Effector CD8-positive, alpha-beta T cell (primary cell): ENCODE data around the gene MGAT5.

Experiments used
- DNase-seq: peaks from one replicate; lab custom pipeline; 2025; lab: John Stamatoyannopoulos, UW

MGAT5 gene

DNA sequence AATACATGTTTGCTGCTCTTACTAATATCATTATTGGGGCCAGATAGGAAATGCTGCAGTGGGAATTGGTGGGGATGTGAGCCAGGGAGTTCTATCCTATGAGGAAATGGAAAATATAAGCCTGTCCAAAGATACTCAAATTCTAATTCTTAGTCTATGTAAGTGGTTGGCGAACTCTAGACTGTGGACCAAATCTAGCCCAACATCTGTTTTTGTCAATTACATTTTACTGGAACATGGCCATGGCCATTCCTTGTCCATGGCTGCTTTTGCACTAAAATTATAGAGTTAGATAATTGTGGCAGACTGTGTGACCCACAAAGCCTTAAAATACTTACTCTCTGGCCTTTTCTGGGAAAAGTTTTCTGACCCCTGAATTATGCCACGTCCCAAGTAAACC is 113.3 kb downstream of the MGAT5 start:
- no peak for DNase-seq

DNA sequence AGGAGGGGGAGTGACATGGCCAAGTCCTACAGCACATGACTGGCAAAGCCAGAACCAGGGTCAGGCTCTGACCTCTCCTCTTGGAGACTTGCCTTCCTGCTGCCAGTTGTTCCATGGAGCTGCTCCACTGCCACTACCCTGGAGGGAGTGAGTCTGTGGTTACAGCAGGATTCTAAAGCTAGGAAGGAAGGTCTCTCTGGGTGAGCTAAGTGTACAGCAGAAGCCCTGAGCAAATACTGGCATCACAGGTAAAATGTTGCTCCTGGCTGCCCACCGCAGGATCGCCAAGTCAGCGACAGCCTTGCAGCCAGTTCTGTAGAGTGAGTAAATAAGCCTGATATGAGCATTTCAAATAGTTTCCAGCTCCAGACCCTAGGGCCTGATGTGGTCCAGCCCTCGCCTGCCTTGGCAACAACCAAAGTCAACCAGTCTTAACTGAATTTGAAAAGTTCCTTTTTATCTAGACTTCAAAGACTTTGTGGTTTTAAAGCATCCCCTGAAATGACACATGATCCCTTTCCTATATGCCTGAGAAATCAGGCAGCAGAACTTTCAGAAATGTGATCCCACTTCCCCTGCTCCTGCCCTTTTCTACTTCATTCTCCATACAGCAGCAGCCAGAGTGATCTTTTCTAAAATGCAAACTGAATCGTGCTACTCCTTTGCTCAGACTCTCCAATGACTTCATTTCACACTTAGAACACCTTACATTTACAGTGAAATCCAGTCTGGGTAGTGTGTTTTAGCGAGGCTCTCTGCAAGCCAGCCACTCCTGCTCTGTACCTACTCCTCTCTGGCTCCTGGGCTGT is 114.3 kb downstream of the MGAT5 start:
- no peak for DNase-seq

DNA sequence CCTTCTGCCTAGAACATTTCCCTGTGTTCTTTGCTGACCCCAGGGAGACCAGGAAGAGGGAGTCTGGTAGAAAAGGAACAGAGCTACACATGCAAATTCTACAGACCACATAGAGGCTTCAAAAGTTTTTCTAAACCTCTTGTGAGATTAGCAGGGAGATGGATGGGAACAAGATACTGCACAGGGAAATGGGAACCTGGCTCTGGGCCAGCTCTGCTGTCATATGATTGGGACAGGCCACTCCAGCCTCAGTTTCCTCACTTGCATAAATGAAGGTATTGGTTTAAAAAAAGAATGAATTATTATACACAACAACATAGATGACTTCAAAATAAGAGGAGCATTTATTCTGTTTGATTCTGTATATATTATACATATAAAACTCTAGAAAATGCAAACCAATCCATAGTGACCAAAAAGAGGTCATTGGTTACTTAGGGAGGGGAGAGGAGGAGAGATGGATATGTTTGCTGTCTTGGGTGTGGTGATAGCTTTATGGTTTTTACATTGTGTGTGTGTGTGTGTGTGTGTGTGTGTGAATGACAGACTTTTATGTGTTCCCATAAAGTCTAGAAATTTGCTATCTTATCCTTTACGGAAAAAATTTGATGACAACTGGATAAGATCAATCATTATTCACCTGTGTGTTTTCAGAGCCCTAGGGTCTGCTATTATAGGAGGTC is 115.5 kb downstream of the MGAT5 start:
- no peak for DNase-seq

DNA sequence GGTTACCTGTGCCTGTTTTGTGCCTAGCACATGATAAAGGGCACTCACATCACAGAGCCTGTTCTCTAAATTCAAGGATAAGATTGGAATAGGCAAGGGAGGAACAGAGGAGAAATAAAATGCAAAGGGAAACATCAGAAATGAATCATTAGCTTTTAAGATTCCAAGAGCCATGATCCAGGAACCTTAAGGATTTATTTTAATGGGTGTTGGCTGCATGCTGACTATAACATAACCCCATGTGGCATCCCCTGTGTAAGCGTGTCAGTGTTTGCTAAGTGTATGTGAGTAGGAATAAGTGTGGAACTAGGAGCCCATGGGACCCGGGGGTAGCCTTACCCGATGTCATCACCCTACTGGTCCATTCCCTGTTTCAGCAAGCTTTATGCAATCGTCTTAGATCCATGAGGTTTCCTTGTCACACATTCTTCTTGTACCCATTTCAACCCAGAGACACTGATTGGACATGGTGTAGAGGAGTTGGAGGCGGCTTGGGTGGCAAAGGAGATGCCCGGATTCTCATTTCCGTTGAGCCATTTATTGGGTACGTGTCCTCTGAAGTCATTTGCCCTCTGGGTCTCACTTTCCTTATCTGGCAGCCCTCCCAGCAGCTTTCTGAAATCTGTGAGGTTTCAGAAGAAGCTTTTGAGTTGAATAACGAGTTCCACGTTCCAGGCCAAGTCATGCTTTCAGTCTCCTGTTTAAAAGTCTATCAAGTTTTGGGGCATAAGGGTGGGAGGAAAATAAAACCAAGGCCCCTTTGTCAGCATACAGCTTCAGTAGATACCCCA is 117.0 kb downstream of the MGAT5 start:
- no peak for DNase-seq

DNA sequence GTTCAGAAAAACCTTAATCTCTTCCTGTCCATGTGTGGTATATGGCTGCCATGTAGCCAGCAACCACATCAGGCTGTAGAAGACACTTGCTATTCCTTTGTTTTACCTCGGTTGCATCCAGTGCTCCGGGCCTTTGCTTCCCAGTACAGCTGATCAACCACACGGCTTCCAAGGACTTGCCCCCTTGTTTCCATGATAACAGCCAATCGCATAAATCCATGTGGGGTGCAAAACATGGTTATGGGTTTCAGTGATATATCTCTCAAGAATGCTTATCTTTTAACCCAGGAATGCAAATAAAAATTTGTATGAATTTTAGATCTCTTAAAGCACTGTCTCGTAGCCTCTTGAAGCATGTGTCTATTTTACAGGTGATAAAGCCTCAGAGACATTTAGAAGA is 118.3 kb downstream of the MGAT5 start:
- no peak for DNase-seq

DNA sequence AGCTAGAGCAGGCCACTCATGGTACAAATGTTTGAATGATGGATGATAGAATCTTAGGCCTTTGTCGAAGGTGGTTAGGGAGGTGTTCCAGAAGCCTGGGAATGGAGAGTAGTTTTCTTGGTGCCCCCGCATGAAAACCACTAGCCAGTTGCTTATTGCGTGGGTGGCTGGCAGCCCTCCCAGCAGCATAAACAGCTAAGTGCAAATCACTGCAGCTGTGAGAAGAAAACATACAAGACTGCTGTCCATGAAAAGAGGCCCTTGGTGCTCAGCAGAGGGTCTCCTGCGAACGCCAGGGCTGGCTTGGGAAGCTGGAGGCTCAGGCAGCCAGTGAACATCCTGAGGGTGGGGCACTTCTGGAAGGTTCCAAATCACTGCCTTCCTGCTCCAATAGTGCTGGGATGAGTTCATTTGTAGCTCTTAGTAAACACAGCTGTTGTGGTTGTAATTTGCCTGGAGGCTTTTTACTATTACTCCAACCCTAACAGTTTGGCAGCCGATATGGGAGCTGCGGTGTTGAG is 118.8 kb downstream of the MGAT5 start:
- no peak for DNase-seq

DNA sequence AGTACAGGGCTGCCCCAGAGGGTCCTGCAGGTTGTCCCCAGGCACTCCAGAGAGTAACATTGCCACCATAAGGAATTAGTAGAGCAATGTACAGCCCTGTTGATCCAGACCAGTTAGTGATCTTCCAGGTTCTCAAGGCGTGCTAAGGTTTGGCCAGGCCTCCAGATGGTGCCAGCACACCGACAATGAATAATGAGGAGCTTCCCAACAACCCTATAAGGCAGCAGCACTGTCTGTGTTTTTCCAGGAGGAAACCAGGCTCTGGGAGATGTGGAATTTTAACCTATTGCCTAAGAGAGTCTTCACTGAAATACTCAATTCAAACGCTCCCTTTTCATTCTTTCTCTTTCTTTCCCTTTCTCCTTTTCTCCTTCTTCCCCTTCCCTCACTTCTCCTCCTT is 122.1 kb downstream of the MGAT5 start:
- DNase-seq, result no peak

DNA sequence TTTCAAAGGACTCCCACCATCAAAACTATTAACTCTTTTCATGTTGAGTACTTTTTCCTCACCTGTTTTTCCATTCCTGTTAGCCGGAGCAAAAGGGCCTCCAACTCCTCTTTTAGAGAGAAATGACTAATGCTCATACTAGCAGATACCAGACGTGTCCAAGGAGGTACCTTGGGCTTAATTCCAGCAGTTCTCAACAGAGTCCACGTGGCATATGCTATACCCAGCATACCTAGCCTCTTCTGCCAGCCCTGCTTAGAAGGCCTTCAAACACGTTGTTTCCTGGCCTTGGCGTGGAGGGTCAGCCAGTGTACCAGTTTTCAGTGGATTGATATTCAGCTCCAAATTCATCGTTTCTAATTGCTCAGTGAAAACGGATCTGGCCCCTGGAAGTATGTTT is 123.9 kb downstream of the MGAT5 start:
- no peak for DNase-seq

DNA sequence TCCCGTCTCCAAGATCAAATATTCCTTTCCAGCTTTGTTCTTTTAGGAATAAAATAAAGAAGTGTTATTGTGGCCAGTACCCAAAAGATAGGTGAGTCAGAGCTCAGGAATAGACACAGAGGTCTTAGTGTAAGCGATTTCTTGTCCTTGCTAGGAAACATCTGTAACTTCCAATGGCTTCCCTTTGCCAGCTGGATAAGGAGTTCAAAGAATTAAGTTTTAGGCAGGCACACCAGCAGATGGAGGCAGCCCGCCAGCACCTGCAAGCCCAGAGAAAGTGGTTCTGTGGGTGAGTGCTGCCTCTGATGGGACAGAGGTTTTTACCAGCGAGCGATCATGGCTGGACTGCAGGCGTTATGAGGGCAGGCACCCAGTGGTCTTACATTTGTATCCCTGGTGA is 125.4 kb downstream of the MGAT5 start:
- DNase-seq, result no peak

DNA sequence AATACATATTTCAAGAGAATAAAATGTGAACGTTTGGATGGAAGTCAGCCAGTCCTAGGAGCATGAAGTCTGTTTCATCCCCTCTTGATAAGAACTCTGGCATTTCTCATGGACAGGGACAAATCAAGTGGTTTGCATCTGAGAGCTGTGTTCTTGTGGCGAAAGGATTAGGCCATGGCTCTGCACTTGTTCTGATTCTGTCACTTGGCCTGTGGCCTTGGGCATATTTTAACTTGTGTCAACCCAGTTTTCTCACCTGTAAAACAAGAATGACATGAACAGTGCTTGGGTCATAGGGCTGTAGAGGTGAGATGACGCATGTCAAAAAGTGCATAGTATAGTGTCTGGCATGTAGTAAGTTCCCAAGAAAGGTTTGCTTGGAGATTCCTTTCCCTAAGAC is 125.8 kb downstream of the MGAT5 start:
- no peak for DNase-seq

DNA sequence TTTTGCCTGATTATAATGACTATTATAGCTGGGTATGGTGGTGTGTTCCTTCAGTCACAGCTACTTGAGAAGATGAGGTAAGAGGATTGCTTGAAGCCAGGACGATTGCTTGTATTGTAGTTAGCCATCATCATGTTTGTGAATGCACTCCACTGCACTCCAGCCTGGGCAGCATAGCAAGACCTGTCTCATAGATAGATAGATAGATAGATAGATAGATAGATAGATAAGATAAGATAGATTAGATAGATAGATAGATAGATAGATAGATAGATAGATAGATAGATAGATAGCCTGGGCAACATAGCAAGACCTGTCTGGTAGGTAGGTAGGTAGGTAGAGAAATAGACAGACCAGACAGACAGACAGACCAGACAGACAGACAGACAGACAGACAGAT is 127.3 kb downstream of the MGAT5 start:
- DNase-seq, result no peak

DNA sequence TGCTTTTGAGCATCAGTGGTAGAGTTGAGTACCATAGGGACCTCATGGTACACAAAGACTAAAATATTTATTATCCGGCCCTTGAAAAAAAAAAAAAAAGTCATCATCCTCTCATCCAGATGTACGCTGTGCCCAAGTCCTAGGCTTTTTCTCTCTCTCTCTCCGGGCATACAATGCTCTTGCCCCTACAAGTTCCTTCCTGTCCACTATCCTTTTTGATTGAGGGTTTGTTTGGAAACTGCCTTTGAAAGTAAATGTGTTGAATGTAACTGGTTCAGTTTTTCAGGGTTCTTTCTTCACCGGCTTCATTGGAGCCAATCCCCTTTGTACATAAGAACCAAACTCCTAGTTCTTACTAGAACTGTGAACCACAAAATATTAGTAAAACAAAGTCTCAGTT is 130.3 kb downstream of the MGAT5 start:
- DNase-seq, result no peak

DNA sequence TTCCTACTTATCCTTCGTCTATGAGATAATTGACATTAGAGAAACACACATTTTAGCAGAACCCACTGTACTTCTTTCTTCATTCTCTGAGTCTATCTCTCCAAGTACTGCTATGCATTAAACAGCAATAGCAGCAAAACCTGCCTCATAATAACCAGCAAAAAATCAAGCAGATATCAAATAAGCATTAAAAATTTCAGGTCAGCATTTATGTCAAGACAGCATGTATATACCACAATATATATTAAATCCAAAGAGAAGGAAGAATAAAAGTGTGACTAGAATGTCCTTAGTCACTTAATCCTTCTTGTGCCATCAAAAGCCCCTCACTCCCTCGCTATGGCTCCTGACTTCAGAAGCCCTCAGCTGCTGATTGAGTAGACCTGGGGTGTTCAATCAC is 131.3 kb downstream of the MGAT5 start:
- no peak for DNase-seq

DNA sequence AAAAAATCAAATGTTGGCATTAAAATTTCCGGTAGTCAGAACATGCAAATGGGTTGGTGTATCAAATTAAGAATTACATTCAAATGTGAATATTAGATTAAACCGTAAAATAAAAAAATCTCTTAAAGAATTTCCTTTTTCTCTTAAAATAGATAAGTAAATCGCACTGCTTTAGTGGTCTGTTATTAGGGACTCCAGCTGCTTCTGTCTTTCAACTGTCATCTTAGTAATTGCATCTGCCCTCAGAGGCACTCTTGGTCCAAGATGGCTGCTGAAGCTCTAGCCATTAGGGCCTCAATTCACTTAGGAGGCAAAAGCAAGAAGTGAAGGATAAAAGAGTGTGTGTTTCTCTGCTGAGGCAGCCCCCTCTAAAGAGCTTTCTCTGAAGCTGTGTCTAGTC is 132.4 kb downstream of the MGAT5 start:
- no peak for DNase-seq

DNA sequence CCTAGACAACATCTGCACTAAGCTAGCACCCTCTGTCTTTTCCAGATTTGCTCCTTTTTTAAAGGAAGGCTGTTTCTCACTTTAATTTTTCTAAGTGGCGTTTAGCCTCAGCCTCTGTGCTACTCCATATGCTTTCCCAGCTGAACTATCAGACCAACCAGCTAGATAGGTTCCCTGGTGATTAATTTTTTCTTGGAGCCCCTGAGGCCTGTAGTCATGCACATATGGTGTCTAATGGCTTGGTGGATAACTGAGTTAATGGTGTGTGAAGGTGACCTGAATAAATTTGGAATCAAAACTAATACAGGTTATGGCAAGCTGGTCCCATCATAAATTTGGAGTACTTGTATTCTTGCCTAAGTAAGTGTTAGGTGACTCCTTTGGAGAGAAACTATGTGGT is 135.5 kb downstream of the MGAT5 start:
- no peak for DNase-seq

DNA sequence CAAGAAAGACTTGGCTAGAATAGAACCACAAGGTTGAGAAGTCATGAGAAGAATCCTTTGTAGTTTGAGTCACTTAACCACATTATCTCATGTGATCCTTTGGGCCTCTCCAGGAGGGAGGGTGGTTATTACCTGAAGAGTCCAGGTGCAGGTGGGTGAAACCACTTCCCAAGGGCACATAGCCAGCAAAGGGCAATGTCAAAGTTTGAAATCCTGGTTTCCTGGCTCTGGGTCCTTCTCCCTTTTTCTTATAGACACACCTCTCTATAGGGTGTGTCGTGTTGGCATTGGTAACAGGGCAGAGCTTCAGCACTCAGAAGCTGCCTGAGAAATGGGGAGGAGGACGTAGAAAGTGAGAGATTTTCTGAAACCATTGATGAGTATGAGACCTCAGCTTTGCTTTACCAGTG is 137.9 kb downstream of the MGAT5 start:
- no peak for DNase-seq

DNA sequence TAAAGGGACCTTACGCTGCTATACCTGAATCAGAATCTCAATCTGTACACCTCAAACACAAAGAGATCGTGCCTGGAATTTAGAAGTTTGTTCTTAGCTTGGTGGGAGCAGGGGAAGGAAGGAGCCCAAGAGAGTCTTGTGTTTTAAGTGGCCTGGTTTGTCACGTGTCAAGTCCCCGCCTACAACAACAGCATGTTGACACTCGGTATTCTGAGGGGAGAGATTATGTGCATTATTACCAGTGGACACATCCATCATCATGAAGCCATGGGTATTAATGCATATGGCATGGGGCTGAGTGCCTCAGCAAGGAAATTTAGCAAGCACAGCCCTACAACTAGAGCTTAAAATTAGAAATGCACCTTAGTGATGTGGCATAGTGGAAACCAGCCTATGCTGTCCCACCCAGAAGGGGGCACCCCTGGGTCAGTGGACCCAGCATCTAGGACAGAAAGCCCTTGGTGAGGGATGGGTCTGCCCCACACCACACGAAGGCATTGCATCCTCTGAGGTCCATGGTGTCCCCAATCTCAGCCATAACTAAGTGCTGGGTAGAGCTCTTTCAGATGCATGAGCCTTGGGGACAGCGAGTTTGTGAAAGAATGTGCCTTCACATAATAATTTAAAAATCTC is 138.7 kb downstream of the MGAT5 start:
- DNase-seq, result no peak

DNA sequence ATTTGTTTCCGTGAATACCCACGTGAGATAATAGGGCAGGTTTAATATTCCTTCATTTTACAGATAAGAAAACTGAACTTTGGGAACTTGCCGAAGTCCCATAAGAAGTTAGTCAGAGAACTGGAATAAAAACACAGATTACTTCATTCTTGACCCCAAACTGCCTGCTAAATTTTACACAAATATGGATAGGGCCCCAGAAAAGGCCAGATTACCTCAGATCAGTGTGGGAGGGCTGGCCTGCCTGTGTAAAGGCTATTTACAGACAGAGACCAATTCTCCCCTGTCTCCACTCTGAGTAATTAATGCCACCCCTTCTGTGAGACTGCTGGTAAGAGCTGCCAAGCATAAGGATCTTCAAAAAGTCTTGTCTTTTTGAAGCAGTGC is 139.2 kb downstream of the MGAT5 start:
- DNase-seq, result no peak

DNA sequence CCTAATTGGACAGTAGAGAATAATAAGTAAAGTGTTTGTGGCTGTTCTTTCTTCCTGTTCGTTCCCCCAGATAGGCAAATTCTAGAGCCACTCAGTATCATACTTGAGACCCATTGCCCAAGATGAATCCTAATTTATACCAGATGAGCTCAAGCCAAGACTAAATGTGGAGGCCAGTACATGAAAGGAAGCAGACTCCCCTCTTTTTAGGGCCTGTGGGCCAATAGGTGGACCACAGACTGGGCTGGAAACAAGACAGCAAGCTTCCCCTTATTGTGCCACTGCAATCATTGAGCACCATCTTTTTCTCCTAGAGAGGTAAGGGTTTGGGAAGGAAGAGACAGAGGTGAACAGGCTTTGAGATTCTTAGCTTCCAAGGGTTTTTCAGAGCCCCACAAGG is 141.9 kb downstream of the MGAT5 start:
- no peak for DNase-seq

DNA sequence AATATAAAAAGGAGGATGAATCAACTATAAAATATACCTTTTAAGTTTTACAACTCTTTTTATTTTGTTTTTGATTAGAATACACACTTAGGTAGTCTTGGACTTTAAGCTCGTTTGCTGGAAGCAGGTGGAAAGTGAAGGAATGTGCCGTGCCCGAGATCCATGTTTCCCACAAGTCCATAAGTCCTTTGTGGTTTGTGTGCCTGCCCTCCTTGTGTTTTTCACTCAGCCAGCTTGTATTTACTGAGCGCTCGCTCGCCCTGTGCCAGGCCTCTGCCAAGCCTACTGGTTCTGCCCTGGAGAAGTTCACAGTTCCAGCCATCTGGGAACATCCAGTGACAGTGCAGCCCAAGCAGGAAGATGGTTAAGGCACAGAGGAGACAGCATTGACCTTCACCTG is 142.6 kb downstream of the MGAT5 start:
- DNase-seq, result no peak

DNA sequence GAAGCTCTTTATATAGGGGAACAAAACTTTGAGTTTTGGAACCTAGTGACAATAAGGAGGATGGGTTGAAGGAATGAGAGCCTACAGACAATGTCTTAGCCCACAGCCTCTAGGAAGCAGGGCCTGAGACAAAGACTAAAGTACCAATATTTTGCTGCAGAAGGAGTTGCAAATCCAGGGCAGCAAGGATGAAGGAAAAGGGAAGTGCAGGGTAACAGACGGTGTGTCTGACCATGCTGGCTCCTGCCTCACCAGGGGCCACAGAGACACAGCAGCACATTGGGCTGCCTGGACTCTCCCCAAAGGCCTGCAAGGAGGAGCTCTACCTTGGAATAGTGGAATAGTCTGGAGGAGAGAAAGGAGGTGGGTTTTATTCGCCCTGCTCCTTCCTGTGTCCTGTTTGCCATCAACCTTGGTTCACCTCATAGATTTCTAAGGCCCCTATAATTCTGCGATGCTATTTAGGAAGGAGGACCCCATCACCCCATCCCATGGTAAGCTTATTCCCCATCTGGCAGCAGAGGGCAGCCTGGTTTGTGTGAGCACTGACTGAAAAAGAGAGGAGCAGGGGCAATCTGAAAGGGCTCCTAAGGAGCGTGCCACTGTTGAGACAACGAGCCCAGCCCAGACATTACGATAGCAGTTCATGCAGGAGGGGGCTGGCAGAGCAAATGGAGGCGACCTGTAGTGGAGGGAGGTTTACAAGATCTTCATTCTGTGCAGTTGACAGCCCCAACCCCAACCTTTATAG is 143.4 kb downstream of the MGAT5 start:
- no peak for DNase-seq

DNA sequence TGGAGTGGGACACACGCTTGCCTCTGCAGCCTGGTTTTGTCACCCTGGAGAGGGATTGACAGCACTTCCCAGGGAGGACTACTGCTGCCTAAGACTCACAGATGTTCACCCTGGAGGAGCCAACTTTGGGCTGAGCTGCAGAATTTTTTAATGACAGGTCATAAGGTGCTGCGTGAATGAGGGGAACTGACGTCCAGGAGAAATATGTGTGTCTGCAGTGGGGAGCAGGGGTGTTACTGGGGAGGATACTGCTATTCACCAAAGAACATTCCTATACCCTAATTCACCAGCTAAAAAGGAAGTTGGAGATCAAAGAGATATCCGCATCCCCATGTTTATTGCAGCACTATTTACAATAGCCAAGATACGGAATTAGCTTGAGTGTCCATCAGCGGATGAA is 144.4 kb downstream of the MGAT5 start:
- no peak for DNase-seq
